Erythroblast (primary cell): ENCODE data around the gene SLC35F6.

Experiments
- DNase-seq, 2 experiments: peaks; one replicate each; lab custom pipeline; 2025; lab: John Stamatoyannopoulos, UW
- GATA1 ChIP-seq: IDR thresholded peaks from 2 replicates; pipeline ENCODE4 v1.6.1; 2011; ENCODE audit warnings: low read depth, mild to moderate bottlenecking, control low read depth, low read length, moderate library complexity
- POLR2A ChIP-seq: IDR thresholded peaks from 2 replicates; pipeline ENCODE4 v1.6.1; 2011; ENCODE audit warnings: mild to moderate bottlenecking, low read length

Gene SLC35F6

GRCh38 chr2:26723991-26724750 is 39.9 kb upstream of the SLC35F6 start:
- DNase-seq, result peak; percentile 66 to 76
- no peak for TF ChIP-seq POLR2A
- no peak for TF ChIP-seq GATA1

- no peak for TF ChIP-seq GATA1
- TF ChIP-seq POLR2A, result no peak
- DNase-seq, result no peak
Measured at GRCh38 chr2:26724784-26725520, 39.1 kb upstream of the SLC35F6 start.

DNA sequence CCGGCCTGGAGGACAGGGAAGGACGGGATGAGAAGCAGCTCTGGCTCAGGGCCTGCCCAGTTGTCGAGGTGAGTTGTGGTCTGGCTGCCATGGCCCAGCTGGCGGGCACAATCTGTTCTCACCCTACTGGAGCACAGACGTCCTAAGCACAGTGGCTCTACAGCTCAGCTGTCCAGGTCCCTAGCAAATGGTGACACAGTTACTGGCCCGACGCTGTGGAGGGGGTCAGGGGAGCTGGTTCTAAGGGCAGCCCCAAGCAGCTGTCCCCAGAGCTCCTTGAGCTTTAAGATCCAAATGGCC is 38.6 kb upstream of the SLC35F6 start:
- no peak for DNase-seq
- TF ChIP-seq GATA1 (no peak), POLR2A (no peak)

DNA sequence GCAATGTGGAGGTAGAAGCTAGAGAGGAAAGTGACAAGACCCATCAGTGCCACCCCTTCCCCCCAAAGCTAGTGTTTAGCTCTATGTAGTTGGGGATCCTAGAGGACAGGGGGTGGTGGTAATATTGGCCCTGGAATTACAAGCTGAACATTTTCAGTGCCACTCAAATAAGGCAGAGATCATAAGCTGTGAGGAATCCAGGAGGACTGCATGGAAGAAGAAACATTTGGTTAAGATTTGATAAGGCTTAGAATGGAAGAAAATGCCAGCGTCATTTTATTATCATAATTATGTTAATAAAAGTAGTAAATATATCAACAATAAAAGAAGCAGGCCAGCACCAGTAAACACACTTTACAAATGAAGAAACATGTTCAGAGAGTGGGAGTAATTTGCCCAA is 37.9 kb upstream of the SLC35F6 start:
- TF ChIP-seq POLR2A (no peak), GATA1 (no peak)
- no peak for DNase-seq

DNA sequence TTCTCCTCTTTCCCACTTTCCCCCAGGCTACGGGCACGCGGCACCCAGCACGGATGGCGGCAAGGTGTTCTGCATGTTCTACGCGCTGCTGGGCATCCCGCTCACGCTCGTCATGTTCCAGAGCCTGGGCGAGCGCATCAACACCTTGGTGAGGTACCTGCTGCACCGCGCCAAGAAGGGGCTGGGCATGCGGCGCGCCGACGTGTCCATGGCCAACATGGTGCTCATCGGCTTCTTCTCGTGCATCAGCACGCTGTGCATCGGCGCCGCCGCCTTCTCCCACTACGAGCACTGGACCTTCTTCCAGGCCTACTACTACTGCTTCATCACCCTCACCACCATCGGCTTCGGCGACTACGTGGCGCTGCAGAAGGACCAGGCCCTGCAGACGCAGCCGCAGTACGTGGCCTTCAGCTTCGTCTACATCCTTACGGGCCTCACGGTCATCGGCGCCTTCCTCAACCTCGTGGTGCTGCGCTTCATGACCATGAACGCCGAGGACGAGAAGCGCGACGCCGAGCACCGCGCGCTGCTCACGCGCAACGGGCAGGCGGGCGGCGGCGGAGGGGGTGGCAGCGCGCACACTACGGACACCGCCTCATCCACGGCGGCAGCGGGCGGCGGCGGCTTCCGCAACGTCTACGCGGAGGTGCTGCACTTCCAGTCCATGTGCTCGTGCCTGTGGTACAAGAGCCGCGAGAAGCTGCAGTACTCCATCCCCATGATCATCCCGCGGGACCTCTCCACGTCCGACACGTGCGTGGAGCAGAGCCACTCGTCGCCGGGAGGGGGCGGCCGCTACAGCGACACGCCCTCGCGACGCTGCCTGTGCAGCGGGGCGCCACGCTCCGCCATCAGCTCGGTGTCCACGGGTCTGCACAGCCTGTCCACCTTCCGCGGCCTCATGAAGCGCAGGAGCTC is 36.2 kb upstream of the SLC35F6 start:
- TF ChIP-seq GATA1, result no peak
- no peak for TF ChIP-seq POLR2A
- peak in 1 of 2 experiments; percentile 43 for DNase-seq

GRCh38 chr2:26729311-26729710 is 34.8 kb upstream of the SLC35F6 start:
- DNase-seq, result no peak
- TF ChIP-seq GATA1, result no peak

DNA sequence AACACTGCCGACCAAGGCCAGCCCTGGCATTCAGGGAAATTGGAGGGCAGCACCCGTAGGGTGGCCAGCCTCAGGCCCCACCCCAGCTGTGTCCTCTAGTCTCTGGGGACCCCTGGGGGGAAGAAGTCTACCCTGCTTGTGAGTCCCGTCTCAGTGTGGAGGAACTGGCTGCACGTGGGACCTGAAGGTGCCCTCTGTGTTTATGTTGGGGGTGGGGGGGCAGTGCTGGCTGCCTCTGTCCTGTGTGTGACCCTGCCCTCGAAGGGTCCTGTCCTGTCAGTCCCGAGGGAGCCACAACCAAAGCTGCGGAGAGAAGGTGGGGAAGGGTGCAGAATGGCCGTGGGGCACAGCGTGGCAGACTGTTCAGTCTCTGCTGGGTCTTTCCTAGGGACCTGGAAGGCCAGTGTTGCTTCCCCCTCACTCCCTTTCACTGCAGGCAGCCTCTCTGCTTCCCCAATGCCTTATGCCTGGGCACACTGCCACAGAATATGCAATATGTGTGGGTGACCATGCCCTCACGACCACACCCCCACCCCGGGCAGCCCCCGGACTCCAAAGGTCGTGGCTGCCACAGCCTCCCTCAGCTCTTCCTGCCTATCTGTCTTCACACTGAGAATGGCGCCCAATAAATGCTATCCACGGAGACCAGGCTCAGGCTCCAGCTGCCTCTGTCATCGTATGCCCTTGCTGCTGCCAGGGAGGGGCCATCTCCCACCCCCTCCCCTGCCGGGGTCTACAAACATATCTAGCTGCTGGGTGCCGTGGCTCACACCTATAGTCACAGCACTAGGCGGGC is 33.3 kb upstream of the SLC35F6 start:
- DNase-seq, result no peak
- no peak for TF ChIP-seq GATA1
- TF ChIP-seq POLR2A, result no peak

DNA sequence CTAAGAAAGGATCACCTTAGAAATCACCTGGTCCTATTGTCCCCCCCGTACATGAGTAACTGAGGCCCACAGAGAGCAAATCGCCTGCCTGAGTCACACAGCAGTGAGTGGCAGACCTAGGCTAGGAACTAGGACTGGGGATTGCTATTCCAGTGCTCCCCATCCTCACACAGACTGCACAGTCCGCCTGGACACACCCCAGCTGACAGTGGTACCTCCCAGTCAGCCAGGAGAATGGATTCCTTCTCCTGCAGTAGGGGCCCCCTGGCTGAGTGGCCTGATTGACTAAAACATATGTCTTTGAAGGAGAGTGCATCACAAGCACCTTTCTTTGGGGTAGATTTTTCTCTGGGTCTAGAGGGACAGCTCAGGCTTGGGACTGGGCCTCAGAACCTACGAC is 32.4 kb upstream of the SLC35F6 start:
- TF ChIP-seq GATA1 (no peak), POLR2A (no peak)
- DNase-seq, result no peak

- DNase-seq, result no peak
- no peak for TF ChIP-seq GATA1
- TF ChIP-seq POLR2A, result no peak
Measured at GRCh38 chr2:26732446-26732845, 31.6 kb upstream of the SLC35F6 start.

- DNase-seq, result no peak
- TF ChIP-seq GATA1 (no peak), POLR2A (no peak)
Measured at GRCh38 chr2:26733413-26733812, 30.7 kb upstream of the SLC35F6 start.

DNA sequence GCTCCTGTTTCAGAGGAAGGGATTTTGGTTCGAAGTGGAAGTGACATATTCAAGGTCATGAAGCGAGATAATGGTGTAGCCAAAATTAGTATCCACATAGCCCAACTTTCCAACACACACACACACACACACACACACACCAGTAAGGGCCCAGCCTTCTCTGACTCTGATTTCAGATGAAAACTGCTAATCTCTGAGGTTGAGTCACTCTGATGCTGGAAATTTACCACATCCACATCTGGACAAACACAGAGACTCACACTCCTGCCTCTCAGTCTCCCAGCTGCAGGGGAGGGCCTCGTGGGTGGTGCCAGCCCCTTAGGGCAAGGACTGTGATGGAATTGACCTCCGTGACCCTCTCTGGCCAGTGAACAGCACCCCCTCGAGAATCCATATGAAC is 29.0 kb upstream of the SLC35F6 start:
- no peak for TF ChIP-seq POLR2A
- no peak for TF ChIP-seq GATA1
- no peak for DNase-seq

DNA sequence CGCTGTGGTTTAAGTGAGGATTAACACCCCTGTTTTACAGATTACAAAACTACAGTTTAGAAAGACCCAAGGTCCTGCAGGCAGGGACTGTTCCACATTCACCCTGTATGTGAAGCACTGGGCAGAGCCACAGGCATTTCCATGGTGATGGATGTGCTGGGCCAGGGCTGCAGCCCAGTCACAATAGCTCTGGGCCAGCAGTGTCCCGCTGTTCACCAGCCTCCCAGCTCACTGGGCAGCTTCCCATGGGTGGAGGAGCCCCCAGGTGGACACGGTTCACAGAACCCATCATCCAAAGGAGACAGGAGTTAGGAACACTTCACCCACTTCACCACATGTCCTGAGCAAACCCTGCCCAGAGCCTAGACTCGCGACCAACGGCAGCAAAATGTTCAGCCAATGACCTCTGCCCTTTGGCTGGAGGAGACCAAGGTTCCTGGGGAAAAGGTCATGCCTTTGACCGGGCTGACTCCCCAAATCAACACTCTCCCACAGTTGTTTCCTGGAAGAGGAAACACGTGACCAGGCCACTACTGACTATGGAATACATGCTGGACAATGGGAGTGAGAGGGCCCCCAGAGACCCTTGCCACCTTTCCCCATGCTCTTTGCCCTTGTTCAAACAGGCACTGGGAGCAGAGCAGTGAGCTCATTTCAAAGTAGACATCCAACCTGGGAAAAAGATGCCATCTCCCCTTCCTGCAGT is 28.0 kb upstream of the SLC35F6 start:
- no peak for DNase-seq
- TF ChIP-seq GATA1 (no peak), POLR2A (no peak)
